GM13976 (cell line): ENCODE data around the gene SLC43A1.

ENCODE experiments used
- DNase-seq: peaks from one replicate; pipeline ENCODE4 v3.0.0; 2012; ENCODE audit warnings: low spot score
- CTCF ChIP-seq: IDR thresholded peaks from 2 replicates; pipeline ENCODE4 v1.5.1; 2012; ENCODE audit warnings: borderline replicate concordance, mild to moderate bottlenecking; ENCODE audit not compliant: insufficient read depth; ENCODE audit errors: extremely low read depth, missing control alignments, control extremely low read depth
- in situ Hi-C: fragments of 300-500 bp; cut with MboI; formaldehyde crosslinking; loops from one replicate; pipeline ENCODE4 v1.12.0; 2022; ENCODE audit warnings: low sequenced_read_pairs, mixed read lengths, inconsistent platforms; ENCODE audit not compliant: unreplicated experiment

The SLC43A1 gene

DNA sequence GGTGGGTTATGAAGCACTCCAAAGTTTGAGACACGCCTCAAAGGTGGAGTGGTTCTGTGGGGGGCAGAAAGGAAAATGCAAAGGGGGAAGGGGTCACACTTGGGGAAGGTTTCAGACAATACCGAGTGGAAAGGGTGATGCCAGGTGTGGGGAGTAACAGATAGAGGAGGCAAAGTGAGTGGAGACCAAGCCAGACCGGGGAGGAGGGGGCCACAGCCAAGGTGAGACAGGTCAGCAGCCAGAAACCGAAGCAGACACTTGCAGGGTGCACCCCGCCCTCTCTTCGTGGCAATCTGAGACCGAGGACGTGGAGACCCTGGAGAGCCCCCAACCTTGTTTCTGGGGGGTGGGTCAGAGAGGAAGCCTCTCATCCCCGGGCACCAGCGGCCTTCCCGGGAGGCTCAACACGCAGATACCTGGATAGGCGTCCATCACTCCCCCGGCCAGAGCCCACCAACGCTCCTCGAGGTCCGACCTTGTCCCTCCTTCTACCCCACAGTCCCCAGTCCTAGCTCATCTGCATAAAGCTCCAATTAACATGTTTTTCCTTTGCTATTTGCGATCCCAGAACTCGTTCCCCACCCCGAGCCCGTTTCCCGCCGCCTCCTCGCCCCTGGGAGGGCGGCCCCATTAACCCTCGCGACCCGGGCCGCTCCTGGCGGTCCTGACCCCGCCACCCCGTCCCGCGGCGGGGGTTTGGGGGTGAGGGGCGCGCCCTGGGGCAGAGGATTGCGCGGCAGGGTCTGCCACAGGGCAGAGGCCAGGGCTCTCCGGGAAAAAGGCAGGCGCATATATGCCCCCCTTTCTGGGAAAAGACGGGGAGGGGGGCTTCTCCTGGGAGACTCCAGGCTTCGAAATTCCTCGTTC, 33.4 kb downstream of the SLC43A1 start:
- in situ Hi-C loops = no loop called here
- no peak for TF ChIP-seq CTCF
- no peak for DNase-seq

- in situ Hi-C loops = no loop called here
- DNase-seq = no peak
- TF ChIP-seq CTCF = no peak
These were observed 34.2 kb downstream of the SLC43A1 start for GRCh38 chr11:57481315-57481714.

DNA sequence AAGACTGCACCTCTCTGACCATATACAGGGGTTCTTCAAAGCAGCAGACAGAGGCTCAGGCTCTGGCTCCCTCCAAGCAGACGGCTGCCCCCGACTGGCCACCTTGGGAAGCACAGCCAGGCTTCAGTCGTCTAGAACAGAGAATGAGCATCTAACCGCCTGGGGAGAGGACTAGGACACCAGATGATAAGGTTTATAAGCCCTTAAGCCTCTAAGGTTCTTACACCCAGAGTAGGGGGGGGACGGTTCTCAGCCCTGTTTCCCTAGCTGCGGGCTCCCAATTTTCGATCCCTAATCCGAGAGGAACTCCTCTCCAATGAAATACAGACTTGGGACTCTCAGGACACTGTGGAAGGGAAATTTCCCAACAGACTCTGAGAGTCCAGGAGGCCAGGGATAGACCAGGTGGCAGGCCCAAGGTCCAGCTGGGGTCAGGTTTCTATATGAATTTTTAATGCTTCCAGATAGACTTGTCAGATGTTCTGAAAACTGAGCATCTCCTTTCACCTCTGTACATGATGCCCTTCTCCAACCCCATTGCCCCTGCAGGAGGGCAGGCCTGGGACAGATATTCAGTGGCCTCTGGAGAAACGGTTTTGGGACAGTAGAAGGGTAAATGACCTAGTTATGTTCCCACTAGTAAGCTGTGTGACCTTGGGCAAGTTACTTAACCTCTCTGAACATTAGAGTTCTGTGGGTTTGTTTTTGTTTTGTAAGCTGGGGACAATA, 34.9 kb downstream of the SLC43A1 start:
- in situ Hi-C loops = no loop called here
- peak; percentile 85 for DNase-seq

DNA sequence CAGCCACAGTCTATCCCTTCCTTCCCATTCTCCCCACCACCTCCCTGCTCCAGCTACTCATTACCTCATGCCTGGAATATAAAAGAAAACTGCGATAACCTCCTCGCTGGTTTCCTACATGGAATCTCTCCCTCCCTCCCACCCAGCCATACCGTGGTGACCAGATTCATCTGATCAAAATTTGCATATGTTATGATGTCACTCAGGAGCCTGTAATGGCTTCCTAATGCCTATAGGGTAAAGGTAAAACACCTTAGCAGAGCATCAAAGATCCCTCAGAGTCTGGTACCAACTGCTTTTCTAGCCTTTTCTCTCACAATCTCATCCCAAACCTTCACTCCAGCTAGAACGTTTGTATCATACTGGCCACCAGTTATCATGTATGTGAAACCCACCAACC, 35.6 kb downstream of the SLC43A1 start:
- TF ChIP-seq CTCF = no peak
- in situ Hi-C loops = no loop called here
- no peak for DNase-seq

More for the DNA sequence above, 34.9 kb downstream of the SLC43A1 start:
- TF ChIP-seq CTCF = peak; percentile 64

DNA sequence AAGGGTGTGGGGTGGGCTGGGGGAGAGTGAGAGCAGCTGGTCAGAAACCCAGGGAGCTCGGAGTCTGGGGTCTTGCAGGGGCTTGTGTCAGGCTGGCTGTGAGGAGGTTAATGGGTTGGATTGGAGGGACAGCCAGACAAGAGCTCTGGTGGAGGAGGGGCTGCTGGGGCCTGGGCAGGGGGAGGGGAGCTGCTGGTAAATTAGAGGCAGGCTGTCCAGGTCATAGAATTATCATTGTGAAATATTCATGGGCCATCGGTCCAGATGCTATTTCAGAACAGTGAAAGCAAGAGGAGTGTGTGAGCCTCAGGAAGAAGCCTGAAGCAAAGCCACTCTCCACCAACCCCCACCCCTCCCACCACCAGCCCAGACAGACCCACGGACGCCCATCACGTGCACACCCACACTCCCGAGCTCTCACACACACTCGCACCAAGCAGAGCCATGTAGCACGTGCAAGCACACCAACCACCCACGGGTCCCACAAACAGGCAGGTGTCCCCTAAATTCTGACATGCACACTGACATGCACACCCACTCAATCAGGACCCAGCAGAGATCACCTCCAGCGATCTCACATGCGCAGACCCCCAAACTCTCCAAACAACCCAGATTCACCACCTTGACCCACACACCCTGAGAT, 36.4 kb downstream of the SLC43A1 start:
- in situ Hi-C loops = no loop called here
- TF ChIP-seq CTCF = no peak
- no peak for DNase-seq

DNA sequence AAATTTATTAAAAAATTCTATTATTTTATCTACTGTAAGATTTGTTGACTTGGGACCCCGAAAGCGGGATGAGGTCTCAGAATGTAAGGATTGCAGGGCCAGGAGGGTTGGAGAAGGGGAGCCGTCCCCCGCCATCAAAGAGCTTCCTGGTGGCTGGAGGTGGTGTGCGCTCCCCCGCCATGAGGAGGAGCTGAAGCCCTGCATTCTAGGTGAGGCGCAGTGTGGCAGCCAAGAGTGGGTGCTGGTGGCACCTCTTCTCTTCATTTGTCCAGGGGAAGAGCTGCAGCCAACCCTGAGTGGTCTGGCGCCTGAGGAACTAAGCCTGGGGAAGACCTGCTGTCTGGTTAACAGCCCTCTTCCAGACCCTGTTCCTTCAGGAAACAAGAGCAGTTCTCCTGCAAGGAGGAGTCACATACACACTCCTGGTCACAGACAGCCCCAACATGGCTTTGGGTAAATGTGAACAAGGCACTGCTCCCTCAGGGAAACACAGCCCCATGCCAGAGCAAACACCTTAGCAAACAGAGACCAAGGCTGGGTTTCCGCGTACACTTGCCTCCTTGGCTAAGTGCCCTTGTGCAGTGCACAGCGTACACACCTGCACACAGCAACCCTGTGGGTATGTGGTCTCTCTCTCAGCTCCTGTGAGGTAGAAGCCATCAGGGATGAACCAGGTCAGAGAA, 37.9 kb downstream of the SLC43A1 start:
- no peak for TF ChIP-seq CTCF
- DNase-seq = no peak

More for the DNA sequence above, 37.9 kb downstream of the SLC43A1 start:
- in situ Hi-C loops = no loop called here
